ENCODE data around the gene ABCB10. TPM values are rescaled to one million over a fixed set of nuclear protein-coding genes. Genes with fewer than 3 reads are reported as not detected.
"Not testable (repeated sequence)": the region's sequence is repeated elsewhere in the genome, so short reads cannot be mapped to it uniquely, and the experiment has no call there.

Gene ABCB10
- total RNA-seq, 1 experiment from 2014 or later = 20.0 TPM

- Histone ChIP-seq H3K4me1 (ENCODE audit: insufficient read depth, low read length, poor library complexity, severe bottlenecking) (no peaks in the 10 kb centered on the region), H3K36me3 (ENCODE audit: insufficient read depth, low read length, poor library complexity, severe bottlenecking) (peaks cover 41% of the 10 kb centered on the region), H3K4me3 (ENCODE audit: low read depth, low read length, poor library complexity, severe bottlenecking) (no peak overlapping the region), H3K9me3 (ENCODE audit: low read depth, low read length, poor library complexity, severe bottlenecking) (no peaks in the 10 kb centered on the region), H3K27ac (ENCODE audit: low read depth, low read length, poor library complexity, severe bottlenecking) (no peak overlapping the region), H3K27me3 (replicated peaks; ENCODE audit: insufficient read depth, low read depth, low read length, poor library complexity) (no peaks in the 10 kb centered on the region)
- intact Hi-C loops (cut with micrococcal nuclease; ENCODE audit: unreplicated experiment) = loop anchor here (2.0 kb wide), 1 partner anchor 216 kb away; no protein-coding TSS in a partner anchor
- CTCF ChIA-PET = interaction anchor here (1.0 kb wide), 1 partner anchor 816 kb away, joined by 3 read pairs; no protein-coding TSS in a partner anchor
- BruUV-seq (replicated peaks) = no TSS peak
- TF ChIP-seq, protein P1, sequence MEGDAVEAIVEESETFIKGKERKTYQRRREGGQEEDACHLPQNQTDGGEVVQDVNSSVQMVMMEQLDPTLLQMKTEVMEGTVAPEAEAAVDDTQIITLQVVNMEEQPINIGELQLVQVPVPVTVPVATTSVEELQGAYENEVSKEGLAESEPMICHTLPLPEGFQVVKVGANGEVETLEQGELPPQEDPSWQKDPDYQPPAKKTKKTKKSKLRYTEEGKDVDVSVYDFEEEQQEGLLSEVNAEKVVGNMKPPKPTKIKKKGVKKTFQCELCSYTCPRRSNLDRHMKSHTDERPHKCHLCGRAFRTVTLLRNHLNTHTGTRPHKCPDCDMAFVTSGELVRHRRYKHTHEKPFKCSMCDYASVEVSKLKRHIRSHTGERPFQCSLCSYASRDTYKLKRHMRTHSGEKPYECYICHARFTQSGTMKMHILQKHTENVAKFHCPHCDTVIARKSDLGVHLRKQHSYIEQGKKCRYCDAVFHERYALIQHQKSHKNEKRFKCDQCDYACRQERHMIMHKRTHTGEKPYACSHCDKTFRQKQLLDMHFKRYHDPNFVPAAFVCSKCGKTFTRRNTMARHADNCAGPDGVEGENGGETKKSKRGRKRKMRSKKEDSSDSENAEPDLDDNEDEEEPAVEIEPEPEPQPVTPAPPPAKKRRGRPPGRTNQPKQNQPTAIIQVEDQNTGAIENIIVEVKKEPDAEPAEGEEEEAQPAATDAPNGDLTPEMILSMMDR (conservative IDR thresholded peaks at IDR 0.05; ENCODE audit: low read depth, low read length) = no peak
- TF ChIP-seq EZH2 (IDR thresholded peaks at IDR 0.05; ENCODE audit: borderline replicate concordance, low read depth, low read length, poor library complexity, severe bottlenecking) = no peak
- POLR2A ChIA-PET (ENCODE audit: low non-redundant PET) = no interaction called here
- no peak for DNase-seq (ENCODE audit: low spot score)
Observed at GRCh38 chr1:229480495-229480894, 78.0 kb downstream of the ABCB10 start.

GRCh38 chr1:229479660-229480399 is 78.7 kb downstream of the ABCB10 start:
- ChIA-PET POLR2A (ENCODE audit: low non-redundant PET) (no interaction called here), CTCF (interaction anchor here (0.6 to 1.0 kb wide), 2 partner anchors 11 to 816 kb away, joined by 3 to 4 read pairs; no protein-coding TSS in a partner anchor)
- H3K27ac ChIP-seq (ENCODE audit: low read depth, low read length, poor library complexity, severe bottlenecking) = no peak overlapping the region
- no peak for TF ChIP-seq EZH2 (IDR thresholded peaks at IDR 0.05; ENCODE audit: borderline replicate concordance, low read depth, low read length, poor library complexity, severe bottlenecking)
- TF ChIP-seq, protein P1 (conservative IDR thresholded peaks at IDR 0.05; ENCODE audit: low read depth, low read length) = no peak
- no peak overlapping the region for H3K4me3 ChIP-seq (ENCODE audit: low read depth, low read length, poor library complexity, severe bottlenecking)
- no TSS peak for BruUV-seq (replicated peaks)
- no peak for DNase-seq (ENCODE audit: low spot score)
- H3K9me3 ChIP-seq (ENCODE audit: low read depth, low read length, poor library complexity, severe bottlenecking) = no peaks in the 10 kb centered on the region
- H3K36me3 ChIP-seq (ENCODE audit: insufficient read depth, low read length, poor library complexity, severe bottlenecking) = peaks cover 47% of the 10 kb centered on the region
- intact Hi-C loops (cut with micrococcal nuclease; ENCODE audit: unreplicated experiment) = loop anchor here (2.0 kb wide), 1 partner anchor 215 kb away; no protein-coding TSS in a partner anchor
- no peaks in the 10 kb centered on the region for H3K4me1 ChIP-seq (ENCODE audit: insufficient read depth, low read length, poor library complexity, severe bottlenecking)
- H3K27me3 ChIP-seq (replicated peaks; ENCODE audit: insufficient read depth, low read depth, low read length, poor library complexity) = no peaks in the 10 kb centered on the region

DNA sequence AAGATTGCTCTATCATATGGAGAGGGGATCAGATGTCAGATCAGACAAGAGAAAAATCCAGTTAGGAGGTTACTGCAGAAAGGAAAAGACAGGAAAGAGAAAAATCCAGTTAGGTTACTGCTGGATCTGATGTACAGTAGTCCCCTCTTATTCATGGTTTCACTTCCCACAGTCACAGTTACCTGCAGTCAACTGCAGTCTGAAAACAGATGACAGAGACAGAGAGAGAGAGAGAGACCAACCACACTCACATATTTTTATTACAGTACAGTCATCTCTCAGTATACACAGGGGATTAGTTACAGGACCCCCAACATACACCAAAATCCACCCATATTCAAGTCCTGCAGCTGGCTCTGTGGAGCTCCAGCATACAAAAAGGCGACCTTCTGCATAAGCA is 79.7 kb downstream of the ABCB10 start:
- CTCF ChIA-PET = no interaction called here
- Histone ChIP-seq H3K27ac (ENCODE audit: low read depth, low read length, poor library complexity, severe bottlenecking) (no peak overlapping the region), H3K27me3 (replicated peaks; ENCODE audit: insufficient read depth, low read depth, low read length, poor library complexity) (no peaks in the 10 kb centered on the region), H3K4me3 (ENCODE audit: low read depth, low read length, poor library complexity, severe bottlenecking) (no peak overlapping the region), H3K9me3 (ENCODE audit: low read depth, low read length, poor library complexity, severe bottlenecking) (no peaks in the 10 kb centered on the region), H3K4me1 (ENCODE audit: insufficient read depth, low read length, poor library complexity, severe bottlenecking) (no peaks in the 10 kb centered on the region), H3K36me3 (ENCODE audit: insufficient read depth, low read length, poor library complexity, severe bottlenecking) (peaks cover 47% of the 10 kb centered on the region)
- no TSS peak for BruUV-seq (replicated peaks)
- intact Hi-C loops (cut with micrococcal nuclease; ENCODE audit: unreplicated experiment) = no loop called here
- TF ChIP-seq, protein P1 (conservative IDR thresholded peaks at IDR 0.05; ENCODE audit: low read depth, low read length) = no peak
- TF ChIP-seq EZH2 (IDR thresholded peaks at IDR 0.05; ENCODE audit: borderline replicate concordance, low read depth, low read length, poor library complexity, severe bottlenecking) = no peak
- DNase-seq (ENCODE audit: low spot score) = no peak
- POLR2A ChIA-PET (ENCODE audit: low non-redundant PET) = no interaction called here

DNA sequence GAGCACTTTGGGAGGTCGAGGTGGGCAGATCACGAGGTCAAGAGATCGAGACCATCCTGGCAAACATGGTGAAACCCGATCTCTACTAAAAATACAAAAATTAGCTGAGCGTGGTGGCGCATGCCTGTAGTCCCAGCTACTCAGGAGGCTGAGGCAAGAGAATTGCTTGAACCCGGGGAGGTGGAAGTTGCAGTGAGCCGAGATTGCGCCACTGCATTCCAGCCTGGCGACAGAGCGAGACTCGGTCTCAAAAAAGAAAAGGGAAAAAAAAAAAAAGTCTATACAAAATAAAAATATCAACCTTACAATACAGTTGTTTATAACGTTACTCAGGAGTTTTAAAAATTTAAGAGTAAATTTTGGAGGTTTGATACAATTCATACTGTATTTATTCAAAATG is 82.6 kb downstream of the ABCB10 start:
- BruUV-seq (replicated peaks); DNase-seq (ENCODE audit: low spot score); H3K27ac ChIP-seq (ENCODE audit: low read depth, low read length, poor library complexity, severe bottlenecking); intact Hi-C loops (cut with micrococcal nuclease; ENCODE audit: unreplicated experiment); H3K27me3 ChIP-seq (replicated peaks; ENCODE audit: insufficient read depth, low read depth, low read length, poor library complexity); POLR2A ChIA-PET (ENCODE audit: low non-redundant PET); H3K4me1 ChIP-seq (ENCODE audit: insufficient read depth, low read length, poor library complexity, severe bottlenecking); H3K4me3 ChIP-seq (ENCODE audit: low read depth, low read length, poor library complexity, severe bottlenecking); H3K9me3 ChIP-seq (ENCODE audit: low read depth, low read length, poor library complexity, severe bottlenecking): not testable (repeated sequence)
- CTCF ChIA-PET = interaction anchor here (0.7 kb wide), 1 partner anchor 203 kb away, joined by 4 read pairs; no protein-coding TSS in a partner anchor
- H3K36me3 ChIP-seq (ENCODE audit: insufficient read depth, low read length, poor library complexity, severe bottlenecking) = peaks cover 22% of the 10 kb centered on the region

Measured in A673 (cell line).